ENCODE data around the gene CPNE1.

CPNE1 gene

DNA sequence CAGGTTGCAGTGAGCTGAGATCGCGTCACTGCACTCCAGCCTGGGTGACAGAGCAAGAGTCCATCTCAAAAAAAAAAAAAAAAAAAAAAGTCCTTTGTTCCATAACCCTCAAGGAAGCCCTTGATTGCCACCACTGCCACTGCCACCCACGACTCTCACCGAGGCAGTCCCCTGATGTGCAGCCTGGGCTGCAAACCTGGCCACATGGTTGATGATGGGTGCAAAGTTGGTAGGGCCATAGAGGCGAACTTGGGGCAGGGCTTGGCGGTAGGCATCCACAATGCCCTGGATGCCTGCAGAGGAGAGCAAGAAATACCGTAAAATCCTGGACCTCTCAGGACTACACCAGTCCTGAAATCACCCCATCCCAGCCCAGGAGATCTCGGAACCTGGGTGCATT is 37.6 kb downstream of the CPNE1 start:
- no peak for TF ChIP-seq BACH2 (CRISPR knock-in tag; IDR thresholded peaks at IDR 0.05; ENCODE audit: borderline replicate concordance)
- no peak for TF ChIP-seq ZFP30 (CRISPR knock-in tag; IDR thresholded peaks at IDR 0.05)
- TF ChIP-seq, protein P1, sequence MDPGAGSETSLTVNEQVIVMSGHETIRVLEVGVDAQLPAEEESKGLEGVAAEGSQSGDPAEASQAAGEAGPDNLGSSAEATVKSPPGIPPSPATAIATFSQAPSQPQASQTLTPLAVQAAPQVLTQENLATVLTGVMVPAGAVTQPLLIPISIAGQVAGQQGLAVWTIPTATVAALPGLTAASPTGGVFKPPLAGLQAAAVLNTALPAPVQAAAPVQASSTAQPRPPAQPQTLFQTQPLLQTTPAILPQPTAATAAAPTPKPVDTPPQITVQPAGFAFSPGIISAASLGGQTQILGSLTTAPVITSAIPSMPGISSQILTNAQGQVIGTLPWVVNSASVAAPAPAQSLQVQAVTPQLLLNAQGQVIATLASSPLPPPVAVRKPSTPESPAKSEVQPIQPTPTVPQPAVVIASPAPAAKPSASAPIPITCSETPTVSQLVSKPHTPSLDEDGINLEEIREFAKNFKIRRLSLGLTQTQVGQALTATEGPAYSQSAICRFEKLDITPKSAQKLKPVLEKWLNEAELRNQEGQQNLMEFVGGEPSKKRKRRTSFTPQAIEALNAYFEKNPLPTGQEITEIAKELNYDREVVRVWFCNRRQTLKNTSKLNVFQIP (CRISPR knock-in tag; IDR thresholded peaks at IDR 0.05; ENCODE audit: borderline replicate concordance, low read depth), result no peak
- no peak for ATAC-seq

DNA sequence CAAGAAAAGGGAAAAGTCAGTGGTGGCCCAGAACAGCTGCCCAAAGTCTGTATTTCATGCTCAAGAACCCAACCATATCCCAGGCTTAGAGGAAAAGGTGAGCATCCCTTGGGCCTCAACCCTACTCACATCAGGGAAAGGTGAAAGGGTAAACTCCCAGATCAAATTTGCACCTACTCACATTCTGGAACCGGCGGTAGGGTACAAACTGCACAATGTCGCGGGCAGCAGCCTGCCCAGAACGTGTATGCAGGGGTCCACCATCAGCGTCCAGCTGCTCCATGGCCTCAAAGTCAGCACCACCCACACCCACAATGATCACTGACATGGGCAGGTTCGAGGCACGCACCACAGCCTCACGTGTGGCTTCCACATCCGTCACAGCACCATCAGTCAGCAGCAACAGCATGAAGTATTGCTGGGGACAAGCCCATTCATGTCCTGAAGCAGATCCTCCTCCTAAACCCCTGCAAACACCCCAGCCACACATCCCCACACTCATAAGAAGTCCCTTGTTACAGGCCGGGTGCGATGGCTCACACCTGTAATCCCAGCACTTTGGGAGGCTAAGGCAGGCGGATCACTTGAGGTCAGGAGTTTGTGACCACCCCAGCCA is 38.2 kb downstream of the CPNE1 start:
- no peak for ATAC-seq
- TF ChIP-seq ARNTL (CRISPR knock-in tag; IDR thresholded peaks at IDR 0.05; ENCODE audit: borderline replicate concordance, low read depth) (no peak), ISL1 (CRISPR knock-in tag; IDR thresholded peaks at IDR 0.05) (no peak), ZC3H10 (CRISPR knock-in tag; IDR thresholded peaks at IDR 0.05) (no peak), RARB (CRISPR knock-in tag; IDR thresholded peaks at IDR 0.05) (no peak)

DNA sequence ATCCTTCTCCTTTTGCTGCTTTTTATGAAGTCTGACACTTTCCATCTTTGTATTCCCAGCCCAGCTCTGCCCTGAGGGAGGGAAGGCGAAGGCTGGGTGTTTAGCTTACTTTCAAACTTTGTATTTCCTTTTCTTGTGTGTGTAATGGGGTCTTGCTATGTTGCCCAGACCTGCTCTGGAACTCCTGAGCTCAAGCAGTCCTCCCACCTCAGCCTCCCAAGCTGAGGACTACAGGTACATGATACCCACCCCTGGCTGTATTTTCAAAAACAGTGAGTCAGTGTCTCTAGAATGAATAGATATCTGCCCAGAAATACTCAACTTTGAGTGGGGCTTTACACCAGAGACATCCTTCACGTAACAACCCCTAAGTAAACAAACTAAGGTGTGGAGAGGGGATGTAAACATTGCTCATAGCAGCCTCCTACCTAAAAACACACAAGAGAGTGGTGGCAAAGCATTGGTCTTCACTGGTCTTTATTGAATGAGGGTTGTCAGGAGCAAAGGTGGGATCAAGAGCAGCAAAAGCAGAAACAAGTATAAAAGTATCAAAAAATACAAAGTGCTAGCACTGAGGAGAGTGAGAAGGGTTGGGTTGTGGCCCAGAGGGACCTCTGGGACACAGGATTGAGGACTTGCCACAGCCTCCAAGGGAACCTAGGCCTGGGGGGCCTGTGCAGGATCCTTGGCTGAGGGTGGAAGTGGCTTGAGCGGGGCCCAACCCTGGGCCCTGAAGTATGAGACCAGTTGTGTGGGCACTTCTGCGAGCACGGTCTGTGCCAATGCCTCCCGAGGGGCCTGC is 38.9 kb downstream of the CPNE1 start:
- TF ChIP-seq ZNF565 (CRISPR knock-in tag; conservative IDR thresholded peaks at IDR 0.05; ENCODE audit: low read depth) (no peak), ZNF8 (CRISPR knock-in tag; IDR thresholded peaks at IDR 0.05) (no peak), ZFP30 (CRISPR knock-in tag; IDR thresholded peaks at IDR 0.05) (no peak)
- TF ChIP-seq, protein P2, sequence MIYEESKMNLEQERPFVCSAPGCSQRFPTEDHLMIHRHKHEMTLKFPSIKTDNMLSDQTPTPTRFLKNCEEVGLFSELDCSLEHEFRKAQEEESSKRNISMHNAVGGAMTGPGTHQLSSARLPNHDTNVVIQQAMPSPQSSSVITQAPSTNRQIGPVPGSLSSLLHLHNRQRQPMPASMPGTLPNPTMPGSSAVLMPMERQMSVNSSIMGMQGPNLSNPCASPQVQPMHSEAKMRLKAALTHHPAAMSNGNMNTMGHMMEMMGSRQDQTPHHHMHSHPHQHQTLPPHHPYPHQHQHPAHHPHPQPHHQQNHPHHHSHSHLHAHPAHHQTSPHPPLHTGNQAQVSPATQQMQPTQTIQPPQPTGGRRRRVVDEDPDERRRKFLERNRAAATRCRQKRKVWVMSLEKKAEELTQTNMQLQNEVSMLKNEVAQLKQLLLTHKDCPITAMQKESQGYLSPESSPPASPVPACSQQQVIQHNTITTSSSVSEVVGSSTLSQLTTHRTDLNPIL (CRISPR knock-in tag; IDR thresholded peaks at IDR 0.05; ENCODE audit: low read depth), result no peak
- TF ChIP-seq, protein P1 (CRISPR knock-in tag; IDR thresholded peaks at IDR 0.05; ENCODE audit: borderline replicate concordance, low read depth), result no peak
- no peak for ATAC-seq

DNA sequence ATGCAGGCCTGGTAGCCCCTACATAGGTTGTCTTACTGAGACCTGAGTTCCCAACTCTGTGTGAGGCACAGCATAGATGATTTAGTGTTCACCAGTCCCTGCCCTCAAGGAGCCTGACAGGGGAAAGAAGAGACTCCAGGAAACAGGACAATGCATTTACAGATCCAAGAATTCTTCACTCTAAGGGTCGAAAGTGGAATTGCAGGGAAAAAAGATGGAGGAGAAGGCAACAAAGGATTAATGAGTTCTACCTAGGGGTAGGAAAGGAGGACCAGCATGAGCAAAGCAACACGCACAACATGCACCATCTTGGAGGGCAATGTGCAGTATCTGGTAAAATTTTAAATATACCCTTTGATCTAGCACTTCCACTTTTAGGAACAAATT is 43.1 kb downstream of the CPNE1 start:
- ATAC-seq, result no peak
- TF ChIP-seq, protein P1 (CRISPR knock-in tag; IDR thresholded peaks at IDR 0.05; ENCODE audit: borderline replicate concordance, low read depth), result no peak

DNA sequence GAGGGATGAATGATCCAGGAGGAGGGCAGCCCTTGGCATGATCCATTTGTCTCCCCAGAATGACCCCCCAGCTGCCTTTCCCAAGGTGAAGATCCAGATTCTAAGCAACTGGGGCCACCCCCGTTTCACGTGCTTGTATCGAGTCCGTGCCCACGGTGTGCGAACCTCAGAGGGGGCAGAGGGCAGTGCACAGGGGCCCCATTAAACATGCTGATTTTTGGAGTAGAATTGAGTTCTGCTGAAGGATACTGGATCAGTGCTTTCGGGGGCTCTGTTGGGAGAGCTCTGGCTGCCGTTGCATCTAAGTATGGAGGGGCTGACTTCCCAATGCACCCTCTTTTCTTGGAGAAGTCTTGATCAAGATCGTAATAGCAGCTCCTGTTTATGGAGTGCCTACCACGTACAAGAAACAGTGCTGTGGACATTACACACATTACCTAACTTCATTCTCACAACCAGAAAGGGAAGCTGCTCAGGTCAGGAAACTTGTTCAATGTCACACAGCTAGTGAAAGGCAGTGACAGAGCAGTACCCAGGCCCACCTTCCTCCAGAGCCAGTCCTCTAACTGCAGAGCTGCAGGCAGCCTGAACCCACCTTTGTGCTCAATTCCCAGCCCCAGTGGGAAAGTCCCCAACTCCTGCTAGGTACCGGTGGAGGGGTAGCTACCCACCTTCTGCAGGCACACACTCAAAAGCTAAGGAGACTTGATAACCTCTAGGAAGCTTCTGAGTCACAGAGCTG is 43.7 kb downstream of the CPNE1 start:
- ATAC-seq, result no peak
- TF ChIP-seq GLIS3 (CRISPR knock-in tag; IDR thresholded peaks at IDR 0.05), result no peak
- no peak for TF ChIP-seq TOX (CRISPR knock-in tag; IDR thresholded peaks at IDR 0.05; ENCODE audit: borderline replicate concordance)
- no peak for TF ChIP-seq BACH2 (CRISPR knock-in tag; IDR thresholded peaks at IDR 0.05; ENCODE audit: borderline replicate concordance)

DNA sequence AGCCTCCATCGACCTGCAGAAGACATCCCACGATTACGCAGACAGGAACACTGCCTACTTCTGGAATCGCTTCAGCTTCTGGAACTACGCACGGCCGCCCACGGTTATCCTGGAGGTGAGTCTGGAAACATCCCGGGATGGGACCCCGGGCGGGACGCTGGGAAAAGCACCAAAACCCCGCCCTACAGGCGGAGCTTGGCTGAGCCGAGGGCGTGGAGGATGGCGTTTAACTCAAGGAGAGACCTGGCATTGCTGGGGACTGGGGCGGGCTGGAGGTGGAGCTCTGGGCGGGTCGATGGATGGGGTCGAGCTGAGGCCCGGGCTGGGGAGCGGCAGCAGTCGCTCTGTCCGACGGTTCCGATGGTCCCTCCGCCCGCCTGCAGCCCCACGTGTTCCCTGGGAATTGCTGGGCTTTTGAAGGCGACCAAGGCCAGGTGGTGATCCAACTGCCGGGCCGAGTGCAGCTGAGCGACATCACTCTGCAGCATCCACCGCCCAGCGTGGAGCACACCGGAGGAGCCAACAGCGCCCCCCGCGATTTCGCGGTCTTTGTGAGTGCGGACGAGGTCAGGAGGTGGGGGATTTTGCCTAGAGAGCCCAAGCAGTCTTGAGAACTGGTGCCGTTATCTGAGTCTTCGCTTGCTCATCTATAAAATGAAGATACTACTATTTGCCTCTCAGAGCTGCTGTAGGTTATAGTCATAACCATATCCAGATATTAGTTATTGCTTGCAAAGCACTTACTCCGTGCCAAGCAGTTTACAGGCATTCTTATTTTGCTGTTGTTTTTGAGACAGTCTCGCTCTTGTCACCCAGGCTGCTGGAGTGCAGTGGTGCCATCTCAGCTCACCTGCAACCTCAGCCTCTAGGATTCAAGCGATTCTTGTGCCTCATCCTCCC is 45.3 kb downstream of the CPNE1 start:
- ATAC-seq, result peak; percentile 73
- TF ChIP-seq TOX (CRISPR knock-in tag; IDR thresholded peaks at IDR 0.05; ENCODE audit: borderline replicate concordance) (no peak), PPARA (CRISPR knock-in tag; IDR thresholded peaks at IDR 0.05; ENCODE audit: borderline replicate concordance) (no peak)

Data from SK-N-SH treated with all-trans-retinoic acid at 6 μM for 48 hours (cell line).